ENCODE results near the gene ARTN. TPM values are rescaled to one million over a fixed set of nuclear protein-coding genes. Genes with fewer than 3 reads are reported as not detected.
A peak's percentile ranks its signal among the peaks of the same experiment; 100 is the strongest.

The ARTN gene
- total RNA-seq, 1 experiment from 2014 or later: 10.6 TPM

DNA sequence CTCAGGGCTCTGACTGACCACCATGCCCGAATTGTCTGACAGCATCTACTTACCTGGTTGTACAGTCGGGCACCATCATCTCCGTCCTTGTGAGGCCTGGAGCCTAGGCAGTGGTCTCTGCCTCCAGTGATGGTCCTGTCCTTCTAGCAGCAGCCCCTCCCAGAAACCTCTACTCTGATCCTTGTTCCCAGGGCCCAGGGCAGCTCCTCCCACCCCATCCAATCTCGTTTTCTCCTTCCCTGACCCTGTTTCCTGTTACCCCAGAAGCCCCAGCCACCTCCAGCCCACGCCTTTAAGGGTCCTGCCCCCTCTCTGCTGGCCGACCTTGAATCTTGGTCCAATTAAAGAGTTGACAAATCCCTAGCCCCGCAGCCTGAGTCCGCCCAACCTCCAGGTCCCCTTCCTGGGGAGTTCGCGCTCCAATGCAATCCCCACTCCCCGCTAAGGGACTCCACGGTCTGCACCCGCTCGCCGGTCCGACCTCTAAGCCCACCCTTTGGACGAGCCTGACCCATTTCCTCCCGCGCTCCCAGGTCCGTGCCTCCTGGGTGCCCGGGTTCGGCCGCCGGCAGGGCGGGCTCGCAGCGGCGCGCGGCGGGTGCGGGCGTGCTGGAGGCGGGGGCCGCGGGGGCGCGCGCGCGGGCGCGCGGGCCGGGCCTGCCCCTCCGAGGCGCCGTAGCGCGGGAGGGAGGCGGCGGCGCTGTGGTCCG lies 45.1 kb downstream of the ARTN start, which contains the start of gene B4GALT2:
TSS of gene B4GALT2 (plus strand) at position 660 of the 710 bp plus-strand sequence. CDS start 1,951 bp downstream, outside the sequence.
- peaks cover 23% of the 10 kb centered on the region for H3K23me2 ChIP-seq (ENCODE audit: insufficient read length, low read depth, low read length, poor library complexity, severe bottlenecking)
- H4K91ac ChIP-seq (ENCODE audit: insufficient read length, low read depth, low read length): no peak within 1 kb of the TSS
- H2BK12ac ChIP-seq (ENCODE audit: insufficient read length, low read depth, low read length): no peak within 1 kb of the TSS
- peaks cover 3% of the 10 kb centered on the region; the same call in 1 of the 2 replicates for H3K79me2 ChIP-seq (ENCODE audit: insufficient read depth, low read length)
- H3K18ac ChIP-seq (ENCODE audit: insufficient read length, low read depth, low read length): peak within 1 kb of the TSS; percentile 1
- no peak within 1 kb of the TSS for H3K23ac ChIP-seq (ENCODE audit: insufficient read length, low read depth, low read length)
- H3K14ac ChIP-seq (ENCODE audit: insufficient read depth, low read length): peak within 1 kb of the TSS; percentile 80
- H3K4ac ChIP-seq (ENCODE audit: low read depth, low read length): no peak within 1 kb of the TSS
- Mint-ChIP-seq H3K36me3 (ENCODE audit: insufficient read depth in 1 of 3, low read depth in 3 of 3) (peaks cover 22 to 49% (median 44%) of the 10 kb centered on the region in 3 experiments; a peak in 6 of 7 replicates), H3K27me3 (ENCODE audit: low read depth) (no peaks in the 10 kb centered on the region), H3K27ac (peak within 1 kb of the TSS; percentile 34 to 96 (median 94); a peak in 6 of 7 replicates), H3K4me3 (peak within 1 kb of the TSS; percentile 89 to 95), H3K4me1 (peaks cover 31 to 36% of the 10 kb centered on the region in 2 experiments), H3K9me3 (no peaks in the 10 kb centered on the region; a peak in 1 of 5 replicates)
- H3K27ac ChIP-seq (ENCODE audit: insufficient read length, low read depth, low read length): no peak within 1 kb of the TSS
- H3K4me2 ChIP-seq (ENCODE audit: insufficient read depth, insufficient read length, low read length): peak within 1 kb of the TSS; percentile 62
- H4K20me1 ChIP-seq (ENCODE audit: control insufficient read depth, insufficient read depth, insufficient read length): no peaks in the 10 kb centered on the region
- peak within 1 kb of the TSS; percentile 44 for H3K9ac ChIP-seq (ENCODE audit: extremely low read depth, insufficient read length, low read length)
- WGBS (ENCODE audit: extremely low coverage, insufficient read length, low lambda C conversion rate): no CpG with 5 or more reads among the region's 54 CpGs
- no peak within 1 kb of the TSS for H3K56ac ChIP-seq (ENCODE audit: insufficient read length, low read depth, low read length)
- no peak within 1 kb of the TSS for H2BK15ac ChIP-seq (ENCODE audit: low read depth, low read length)
- no peak within 1 kb of the TSS for H2BK120ac ChIP-seq (ENCODE audit: low read depth, low read length, poor library complexity, severe bottlenecking)
- no peak within 1 kb of the TSS for H4K8ac ChIP-seq (replicated peaks; ENCODE audit: insufficient read length, low read depth, low read length)
- DNase-seq: peak; percentile 68
- no peak within 1 kb of the TSS for H2AFZ ChIP-seq (ENCODE audit: low read length)
- H3K27me3 ChIP-seq (ENCODE audit: insufficient read depth, low read length): no peaks in the 10 kb centered on the region
- H2BK20ac ChIP-seq (ENCODE audit: low read depth, low read length, poor library complexity, severe bottlenecking): no peak within 1 kb of the TSS
- no peak within 1 kb of the TSS for H2AK5ac ChIP-seq (ENCODE audit: insufficient read length, low read length)
- H3K79me1 ChIP-seq (ENCODE audit: insufficient read depth, low read depth, low read length, poor library complexity, severe bottlenecking): peaks cover 6% of the 10 kb centered on the region
- TF ChIP-seq, protein P1, sequence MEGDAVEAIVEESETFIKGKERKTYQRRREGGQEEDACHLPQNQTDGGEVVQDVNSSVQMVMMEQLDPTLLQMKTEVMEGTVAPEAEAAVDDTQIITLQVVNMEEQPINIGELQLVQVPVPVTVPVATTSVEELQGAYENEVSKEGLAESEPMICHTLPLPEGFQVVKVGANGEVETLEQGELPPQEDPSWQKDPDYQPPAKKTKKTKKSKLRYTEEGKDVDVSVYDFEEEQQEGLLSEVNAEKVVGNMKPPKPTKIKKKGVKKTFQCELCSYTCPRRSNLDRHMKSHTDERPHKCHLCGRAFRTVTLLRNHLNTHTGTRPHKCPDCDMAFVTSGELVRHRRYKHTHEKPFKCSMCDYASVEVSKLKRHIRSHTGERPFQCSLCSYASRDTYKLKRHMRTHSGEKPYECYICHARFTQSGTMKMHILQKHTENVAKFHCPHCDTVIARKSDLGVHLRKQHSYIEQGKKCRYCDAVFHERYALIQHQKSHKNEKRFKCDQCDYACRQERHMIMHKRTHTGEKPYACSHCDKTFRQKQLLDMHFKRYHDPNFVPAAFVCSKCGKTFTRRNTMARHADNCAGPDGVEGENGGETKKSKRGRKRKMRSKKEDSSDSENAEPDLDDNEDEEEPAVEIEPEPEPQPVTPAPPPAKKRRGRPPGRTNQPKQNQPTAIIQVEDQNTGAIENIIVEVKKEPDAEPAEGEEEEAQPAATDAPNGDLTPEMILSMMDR (conservative IDR thresholded peaks at IDR 0.05): no peak
- no peak within 1 kb of the TSS for H4K5ac ChIP-seq (ENCODE audit: insufficient read length, low read depth, low read length)
- no peak within 1 kb of the TSS for H2BK5ac ChIP-seq (ENCODE audit: insufficient read length, low read length)
- H3T11ph ChIP-seq (ENCODE audit: low read length): no peak within 1 kb of the TSS
- H3K4me1 ChIP-seq (ENCODE audit: insufficient read depth, low read length): peaks cover 8% of the 10 kb centered on the region; the same call in 1 of the 2 replicates
- no peaks in the 10 kb centered on the region for H3K9me3 ChIP-seq (ENCODE audit: control insufficient read depth, low read depth, low read length)
